ENCODE data around the gene IPO4.

- TF ChIP-seq CTCF (IDR thresholded peaks at IDR 0.05; ENCODE audit: low read depth, low read length, poor library complexity, severe bottlenecking), result no peak
- TF ChIP-seq EZH2phosphoT487 (IDR thresholded peaks at IDR 0.05; ENCODE audit: borderline replicate concordance, low read length), result no peak
These were observed 38.6 kb downstream of the IPO4 start for GRCh38 chr14:24150061-24150460.

All from DOHH2 (cell line).